Activated T-helper 17 cell treated with anti-CD3 and anti-CD28 coated beads, Interleukin-2, amount 50 U/mL, for 72 hours (primary cell): ENCODE measurements around the gene TMCC3. TPM values are rescaled to one million over a fixed set of nuclear protein-coding genes. Genes with fewer than 3 reads are reported as not detected.
A peak's percentile ranks its signal among the peaks of the same experiment; 100 is the strongest.

ENCODE experiments used
- ATAC-seq: fragments of 150-1000 bp; cut with Tn5 transposase; replicated peaks from 2 replicates; pipeline ENCODE4 v1.10.0; 2021; ENCODE audit warnings: mild to moderate bottlenecking, moderate library complexity
- H3K27ac Mint-ChIP-seq: one replicate; pipeline ENCODE4 v1.8.0; 2022; ENCODE audit warnings: mixed read lengths
- H3K27me3 Mint-ChIP-seq: one replicate; pipeline ENCODE4 v1.8.0; 2022; ENCODE audit warnings: mixed read lengths
- H3K36me3 Mint-ChIP-seq: one replicate; pipeline ENCODE4 v1.8.0; 2022; ENCODE audit warnings: low read depth, mild to moderate bottlenecking, mixed read lengths
- H3K4me1 Mint-ChIP-seq: one replicate; pipeline ENCODE4 v1.8.0; 2022; ENCODE audit warnings: mixed read lengths
- H3K4me3 Mint-ChIP-seq: one replicate; pipeline ENCODE4 v1.8.0; 2022; ENCODE audit warnings: mild to moderate bottlenecking, mixed read lengths
- H3K9me3 Mint-ChIP-seq: one replicate; pipeline ENCODE4 v1.8.0; 2022; ENCODE audit warnings: mixed read lengths
- total RNA-seq, 2 donors: library from RNA; stranded (reverse); gene quantifications; one replicate each; pipeline ENCODE4 v1.2.3, GENCODE V29; 2022

Gene TMCC3
- total RNA-seq, 2 donors from 2014 or later = 0.63 to 1.0 TPM

GRCh38 chr12:94660436-94660835, 10.1 kb upstream of the TMCC3 start:
- Mint-ChIP-seq H3K4me1 (no peaks in the 10 kb centered on the region), H3K36me3 (no peaks in the 10 kb centered on the region), H3K27ac (no peak overlapping the region), H3K9me3 (no peaks in the 10 kb centered on the region), H3K4me3 (no peak overlapping the region), H3K27me3 (peaks cover 7% of the 10 kb centered on the region)
- no peak for ATAC-seq

- Mint-ChIP-seq H3K4me1 (no peaks in the 10 kb centered on the region), H3K36me3 (no peaks in the 10 kb centered on the region), H3K27ac (no peak overlapping the region), H3K9me3 (no peaks in the 10 kb centered on the region), H3K27me3 (peaks cover 10% of the 10 kb centered on the region), H3K4me3 (no peak overlapping the region)
- no peak for ATAC-seq
Observed at GRCh38 chr12:94659346-94659930, 9.1 kb upstream of the TMCC3 start.

- no peak for ATAC-seq
- Mint-ChIP-seq H3K9me3 (no peaks in the 10 kb centered on the region), H3K27me3 (peaks cover 10% of the 10 kb centered on the region), H3K27ac (no peak overlapping the region), H3K4me3 (no peak overlapping the region), H3K36me3 (no peaks in the 10 kb centered on the region), H3K4me1 (no peaks in the 10 kb centered on the region)
Observed at GRCh38 chr12:94658931-94659330, 8.6 kb upstream of the TMCC3 start.

- Mint-ChIP-seq H3K9me3 (no peaks in the 10 kb centered on the region), H3K36me3 (no peaks in the 10 kb centered on the region), H3K27me3 (peaks cover 20% of the 10 kb centered on the region), H3K27ac (no peak overlapping the region), H3K4me1 (no peaks in the 10 kb centered on the region), H3K4me3 (no peak overlapping the region)
- ATAC-seq = no peak
Observed at GRCh38 chr12:94656556-94656955, 6.2 kb upstream of the TMCC3 start.

- Mint-ChIP-seq H3K4me1 (peaks cover 11% of the 10 kb centered on the region), H3K9me3 (no peaks in the 10 kb centered on the region), H3K4me3 (peak overlapping the region; percentile 76), H3K27me3 (peaks cover 42% of the 10 kb centered on the region), H3K27ac (no peak overlapping the region), H3K36me3 (no peaks in the 10 kb centered on the region)
- ATAC-seq = peak; percentile 70
Observed at GRCh38 chr12:94649349-94650142, 811 bp downstream of the TMCC3 start.

- no peak for ATAC-seq
- H3K4me1 Mint-ChIP-seq = peaks cover 20% of the 10 kb centered on the region
- peak overlapping the region; percentile 76 for H3K4me3 Mint-ChIP-seq
- peaks cover 42% of the 10 kb centered on the region for H3K27me3 Mint-ChIP-seq
- no peak overlapping the region for H3K27ac Mint-ChIP-seq
- H3K9me3 Mint-ChIP-seq = no peaks in the 10 kb centered on the region
- H3K36me3 Mint-ChIP-seq = no peaks in the 10 kb centered on the region
Observed at GRCh38 chr12:94648578-94648977, 1.8 kb downstream of the TMCC3 start.

- no peaks in the 10 kb centered on the region for H3K36me3 Mint-ChIP-seq
- H3K9me3 Mint-ChIP-seq = no peaks in the 10 kb centered on the region
- ATAC-seq = peak; percentile 73
- H3K27me3 Mint-ChIP-seq = peaks cover 30% of the 10 kb centered on the region
- H3K4me3 Mint-ChIP-seq = peak overlapping the region; percentile 61
- H3K27ac Mint-ChIP-seq = peak overlapping the region; percentile 80
- peaks cover 36% of the 10 kb centered on the region for H3K4me1 Mint-ChIP-seq
Observed at GRCh38 chr12:94644141-94644979, 6.0 kb downstream of the TMCC3 start.

GRCh38 chr12:94643606-94644005, 6.8 kb downstream of the TMCC3 start:
- Mint-ChIP-seq H3K27ac (peak overlapping the region; percentile 80), H3K27me3 (peaks cover 23% of the 10 kb centered on the region), H3K4me1 (peaks cover 30% of the 10 kb centered on the region), H3K36me3 (no peaks in the 10 kb centered on the region), H3K4me3 (peak overlapping the region; percentile 61), H3K9me3 (no peaks in the 10 kb centered on the region)
- ATAC-seq = no peak

- peak overlapping the region; percentile 63 for H3K4me3 Mint-ChIP-seq
Observed at GRCh38 chr12:94641283-94641682, 9.1 kb downstream of the TMCC3 start.

GRCh38 chr12:94640134-94640928, 10.0 kb downstream of the TMCC3 start:
- Mint-ChIP-seq H3K9me3 (no peaks in the 10 kb centered on the region), H3K4me3 (peak overlapping the region; percentile 63), H3K27ac (peak overlapping the region; percentile 92), H3K27me3 (peaks cover 14% of the 10 kb centered on the region), H3K4me1 (peaks cover 30% of the 10 kb centered on the region), H3K36me3 (no peaks in the 10 kb centered on the region)
- ATAC-seq = peak; percentile 72

More at GRCh38 chr12:94641283-94641682, 9.1 kb downstream of the TMCC3 start:
- Mint-ChIP-seq H3K27me3 (peaks cover 18% of the 10 kb centered on the region), H3K4me1 (peaks cover 30% of the 10 kb centered on the region), H3K9me3 (no peaks in the 10 kb centered on the region), H3K36me3 (no peaks in the 10 kb centered on the region), H3K27ac (peak overlapping the region; percentile 92)
- no peak for ATAC-seq

- H3K4me1 Mint-ChIP-seq = peaks cover 16% of the 10 kb centered on the region
- H3K4me3 Mint-ChIP-seq = no peak overlapping the region
- H3K9me3 Mint-ChIP-seq = no peaks in the 10 kb centered on the region
- H3K27me3 Mint-ChIP-seq = peaks cover 13% of the 10 kb centered on the region
- no peaks in the 10 kb centered on the region for H3K36me3 Mint-ChIP-seq
- no peak for ATAC-seq
- H3K27ac Mint-ChIP-seq = no peak overlapping the region
Observed at GRCh38 chr12:94638521-94638920, 11.8 kb downstream of the TMCC3 start.

GRCh38 chr12:94637390-94638113, 12.8 kb downstream of the TMCC3 start:
- Mint-ChIP-seq H3K27ac (no peak overlapping the region), H3K36me3 (no peaks in the 10 kb centered on the region), H3K4me3 (no peak overlapping the region), H3K4me1 (peaks cover 12% of the 10 kb centered on the region), H3K27me3 (peaks cover 11% of the 10 kb centered on the region), H3K9me3 (no peaks in the 10 kb centered on the region)
- ATAC-seq = no peak

GRCh38 chr12:94636462-94637085, 13.8 kb downstream of the TMCC3 start:
- Mint-ChIP-seq H3K27me3 (peaks cover 9% of the 10 kb centered on the region), H3K36me3 (no peaks in the 10 kb centered on the region), H3K27ac (no peak overlapping the region), H3K4me1 (peaks cover 12% of the 10 kb centered on the region), H3K4me3 (no peak overlapping the region), H3K9me3 (no peaks in the 10 kb centered on the region)
- no peak for ATAC-seq
